HUES6 (cell line): ENCODE results near the gene ALDH1B1.

Source experiments
- H3K27ac ChIP-seq: 2 replicates; pipeline ENCODE4 v1.7.0; 2013; ENCODE audit warnings: low read depth, mild to moderate bottlenecking, low read length, inconsistent platforms
- H3K27me3 ChIP-seq: 2 replicates; pipeline ENCODE4 v1.6.1; 2013; ENCODE audit warnings: low read length; ENCODE audit not compliant: control insufficient read depth, insufficient read depth
- H3K36me3 ChIP-seq: 2 replicates; pipeline ENCODE4 v1.6.1; 2013; ENCODE audit warnings: low read length; ENCODE audit not compliant: control insufficient read depth, insufficient read depth
- H3K4me1 ChIP-seq: 2 replicates; pipeline ENCODE4 v1.6.1; 2013; ENCODE audit warnings: low read length; ENCODE audit not compliant: control insufficient read depth, insufficient read depth
- H3K4me3 ChIP-seq: 2 replicates; pipeline ENCODE4 v1.5.1; 2013; ENCODE audit warnings: low read depth, low read length
- H3K9ac ChIP-seq: one replicate; pipeline ENCODE4 v1.6.1; 2013; ENCODE audit warnings: mild to moderate bottlenecking, low read length
- H3K9me3 ChIP-seq: 2 replicates; pipeline ENCODE4 v1.6.1; 2013; ENCODE audit warnings: low read depth, low read length; ENCODE audit not compliant: control insufficient read depth, insufficient read depth

Gene ALDH1B1

DNA sequence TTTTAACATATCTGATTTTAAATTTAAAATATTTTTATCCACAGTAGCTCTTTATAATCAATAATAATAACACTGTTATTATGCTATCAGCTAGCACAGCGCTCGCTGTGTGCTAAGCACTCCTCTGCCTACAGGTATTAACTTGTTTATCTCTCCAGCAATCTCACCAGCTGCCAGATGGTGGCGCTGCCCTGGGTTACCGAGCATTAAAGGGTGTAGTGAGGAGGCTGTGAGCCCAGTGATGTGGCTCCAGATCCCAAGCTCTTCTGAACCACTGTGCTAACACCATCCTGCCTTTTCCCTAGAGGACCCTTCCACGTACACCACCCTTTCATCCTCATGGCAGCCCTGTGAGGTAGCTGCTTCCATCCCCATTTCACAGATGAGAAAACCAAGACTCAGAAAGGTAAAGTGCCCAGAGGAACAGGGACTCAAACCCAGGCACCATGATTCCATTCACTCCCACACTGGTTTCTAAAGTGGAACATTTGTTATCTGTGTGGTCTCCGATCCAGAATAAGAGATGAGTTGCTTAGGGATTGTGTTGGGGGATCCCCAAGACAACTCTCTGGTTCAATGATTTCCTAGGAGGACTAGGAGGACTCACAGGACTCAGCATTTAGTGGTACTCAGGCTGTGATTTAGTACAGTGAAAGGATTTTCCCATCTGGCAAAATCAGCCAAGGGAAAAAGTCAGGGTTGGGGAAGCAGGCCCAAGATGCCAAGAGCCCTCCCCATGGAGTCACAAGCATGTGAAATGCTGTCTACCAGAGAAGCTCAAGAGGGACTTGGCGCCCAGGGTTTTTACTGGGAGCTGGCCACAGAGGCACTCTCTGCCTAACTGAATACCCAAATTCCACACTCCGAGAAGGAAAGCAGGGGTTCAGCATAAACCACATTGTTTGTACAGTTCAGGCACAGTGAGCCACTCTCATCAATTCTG is 24.8 kb downstream of the ALDH1B1 start:
- Histone ChIP-seq H3K36me3 (no peaks in the 10 kb centered on the region), H3K27me3 (peaks cover 4% of the 10 kb centered on the region), H3K4me3 (no peak overlapping the region), H3K9ac (no peak overlapping the region), H3K4me1 (peaks cover 21% of the 10 kb centered on the region), H3K9me3 (no peaks in the 10 kb centered on the region), H3K27ac (no peak overlapping the region)

DNA sequence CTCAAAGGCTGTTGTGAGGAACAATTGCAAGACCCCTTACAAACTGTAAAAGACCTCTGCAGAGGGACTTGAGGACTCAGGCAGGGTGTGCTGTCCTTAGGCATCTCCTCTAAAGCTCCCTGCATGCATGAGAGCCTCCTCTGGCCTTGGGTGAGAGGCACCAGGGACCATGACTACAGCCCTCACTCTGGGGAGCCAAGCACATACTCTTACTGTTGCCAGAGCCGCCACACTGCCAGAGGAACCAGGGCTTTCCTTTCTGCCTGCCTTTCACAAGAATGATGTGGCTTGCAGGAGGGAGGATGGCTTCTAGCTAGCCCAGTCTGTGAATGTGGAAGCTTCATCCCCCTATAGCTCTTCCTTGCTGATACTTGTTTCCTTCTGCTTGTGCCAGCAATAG is 25.9 kb downstream of the ALDH1B1 start:
- Histone ChIP-seq H3K4me3 (no peak overlapping the region), H3K9ac (no peak overlapping the region), H3K4me1 (peaks cover 28% of the 10 kb centered on the region), H3K36me3 (no peaks in the 10 kb centered on the region), H3K27ac (no peak overlapping the region), H3K9me3 (no peaks in the 10 kb centered on the region), H3K27me3 (peaks cover 15% of the 10 kb centered on the region)

DNA sequence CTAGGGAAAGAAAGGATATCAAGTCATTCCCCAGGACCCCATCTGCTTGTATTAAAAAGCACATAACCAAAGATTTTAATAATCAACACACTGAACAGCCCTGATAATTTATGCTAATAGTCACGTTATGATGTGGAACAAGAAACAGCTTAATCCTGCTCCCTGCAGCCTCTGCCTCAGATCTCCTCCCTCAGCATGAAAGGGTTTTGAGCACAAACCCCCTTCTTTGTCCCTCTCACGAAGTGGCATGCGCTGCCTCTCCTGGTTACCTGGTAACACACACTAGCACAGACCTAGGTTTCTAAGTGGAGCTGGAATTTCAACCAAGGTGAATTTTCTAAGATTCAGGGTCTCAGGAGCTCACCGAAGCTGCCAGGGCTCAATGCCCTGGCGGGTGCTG is 26.7 kb downstream of the ALDH1B1 start:
- Histone ChIP-seq H3K4me3 (no peak overlapping the region), H3K9me3 (no peaks in the 10 kb centered on the region), H3K36me3 (no peaks in the 10 kb centered on the region), H3K4me1 (peaks cover 33% of the 10 kb centered on the region), H3K9ac (no peak overlapping the region), H3K27me3 (peaks cover 21% of the 10 kb centered on the region), H3K27ac (no peak overlapping the region)

DNA sequence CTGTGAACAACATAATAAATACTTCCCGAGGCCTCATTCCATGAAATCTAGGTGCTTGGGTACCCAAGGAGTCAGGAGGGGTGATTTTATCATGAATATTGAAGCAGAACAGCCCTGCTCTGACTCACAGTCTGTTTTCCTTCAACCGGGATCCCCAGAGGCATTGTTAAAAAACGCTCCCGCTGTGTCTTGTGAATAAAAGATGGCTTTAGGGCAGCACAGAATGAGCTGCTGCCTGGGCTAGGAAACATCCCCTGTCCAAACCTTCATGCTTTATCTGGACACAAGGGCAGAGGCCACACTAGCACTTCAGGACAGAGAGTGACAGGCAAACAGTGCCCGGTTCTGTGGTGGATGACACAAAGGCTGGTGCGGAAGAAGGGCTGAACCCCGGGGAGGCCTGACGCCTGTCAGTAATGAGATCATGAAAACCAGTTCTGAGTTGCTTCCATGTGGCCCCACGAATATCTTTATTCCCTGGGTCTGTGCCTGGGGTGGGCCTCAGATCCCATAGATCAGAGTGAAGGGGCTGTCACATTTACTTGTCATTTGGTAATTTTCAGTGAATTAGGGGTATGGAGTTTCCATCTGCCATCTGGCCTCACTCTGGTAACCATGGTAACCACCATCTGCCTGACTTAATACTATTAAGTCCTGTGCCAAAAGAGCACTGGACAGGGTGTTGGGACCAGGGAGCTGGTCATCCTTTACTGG is 29.2 kb downstream of the ALDH1B1 start:
- no peak overlapping the region for H3K27ac ChIP-seq
- no peaks in the 10 kb centered on the region for H3K9me3 ChIP-seq
- no peak overlapping the region for H3K4me3 ChIP-seq
- H3K27me3 ChIP-seq = peaks cover 44% of the 10 kb centered on the region
- H3K4me1 ChIP-seq = peaks cover 33% of the 10 kb centered on the region
- H3K36me3 ChIP-seq = no peaks in the 10 kb centered on the region
- H3K9ac ChIP-seq = no peak overlapping the region

DNA sequence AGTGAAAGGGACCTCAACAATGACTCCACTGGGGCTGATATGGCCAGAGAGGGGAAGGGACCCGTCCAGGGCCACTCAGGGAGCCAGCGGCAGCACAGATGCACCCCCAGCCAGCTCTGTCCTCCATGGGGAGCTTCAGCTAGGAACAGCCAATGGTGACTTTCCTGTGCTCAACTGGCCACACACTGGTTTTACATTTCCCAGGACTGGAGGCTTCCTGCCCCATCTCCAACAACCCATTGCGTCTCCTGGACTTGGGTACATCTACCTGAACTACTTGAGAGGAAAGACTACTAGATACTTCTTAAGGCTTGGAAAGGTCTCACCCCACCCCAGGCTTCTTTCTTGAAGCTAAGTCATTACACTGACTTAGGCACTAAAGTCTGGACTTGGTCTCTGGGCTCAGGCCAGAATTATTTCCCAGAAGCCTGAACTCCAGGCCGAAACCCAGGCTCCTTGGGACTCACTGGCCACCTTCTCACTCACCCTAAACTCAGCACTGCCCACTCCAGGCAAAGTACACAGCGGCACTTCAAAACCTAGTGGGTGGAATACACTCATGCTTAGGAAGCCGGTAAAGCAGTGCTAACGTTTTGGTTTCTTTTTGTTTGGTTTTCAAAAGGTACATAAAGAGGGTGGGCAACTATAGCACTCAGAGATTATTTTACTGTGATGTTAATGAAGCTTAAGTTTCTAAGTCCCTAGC is 30.2 kb downstream of the ALDH1B1 start:
- Histone ChIP-seq H3K27me3 (peaks cover 54% of the 10 kb centered on the region), H3K4me3 (no peak overlapping the region), H3K36me3 (no peaks in the 10 kb centered on the region), H3K27ac (no peak overlapping the region), H3K4me1 (peaks cover 41% of the 10 kb centered on the region), H3K9ac (no peak overlapping the region), H3K9me3 (no peaks in the 10 kb centered on the region)

DNA sequence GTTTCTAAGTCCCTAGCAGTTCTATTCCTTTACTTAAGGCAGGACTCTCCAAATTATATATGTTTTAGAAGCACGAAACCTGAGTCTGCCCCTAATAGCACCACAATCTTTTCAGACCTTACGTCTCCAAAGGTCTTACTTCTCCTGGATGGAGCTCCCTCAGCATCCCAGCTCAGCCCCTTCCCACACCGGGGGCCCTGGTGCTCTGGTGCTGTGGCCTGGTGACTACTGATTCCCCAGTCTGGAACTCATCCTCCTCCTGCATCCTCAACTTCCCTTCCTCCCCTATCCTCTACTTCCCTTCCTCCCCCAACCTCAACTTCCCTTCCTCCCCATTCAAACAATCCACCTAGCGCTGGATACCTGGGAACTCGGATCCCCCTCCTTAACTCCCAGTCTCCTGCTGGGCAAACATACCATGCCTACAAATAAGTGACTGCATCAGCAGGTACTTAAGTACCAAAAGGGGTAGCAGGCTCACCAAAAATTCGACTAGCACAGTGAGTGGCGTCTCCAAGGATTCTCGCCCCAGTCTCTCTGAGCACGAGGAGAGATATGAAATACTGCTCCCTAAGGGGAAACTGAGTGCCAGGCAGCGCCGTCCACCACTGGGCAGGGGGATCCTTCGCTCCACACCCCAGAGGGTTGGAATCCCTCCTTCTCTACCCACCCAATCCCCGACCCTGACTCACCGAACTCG is 30.9 kb downstream of the ALDH1B1 start:
- Histone ChIP-seq H3K9ac (peak overlapping the region; percentile 63), H3K4me1 (peaks cover 41% of the 10 kb centered on the region), H3K36me3 (no peaks in the 10 kb centered on the region), H3K27ac (no peak overlapping the region), H3K4me3 (peak overlapping the region; percentile 53), H3K9me3 (no peaks in the 10 kb centered on the region), H3K27me3 (peaks cover 60% of the 10 kb centered on the region)

DNA sequence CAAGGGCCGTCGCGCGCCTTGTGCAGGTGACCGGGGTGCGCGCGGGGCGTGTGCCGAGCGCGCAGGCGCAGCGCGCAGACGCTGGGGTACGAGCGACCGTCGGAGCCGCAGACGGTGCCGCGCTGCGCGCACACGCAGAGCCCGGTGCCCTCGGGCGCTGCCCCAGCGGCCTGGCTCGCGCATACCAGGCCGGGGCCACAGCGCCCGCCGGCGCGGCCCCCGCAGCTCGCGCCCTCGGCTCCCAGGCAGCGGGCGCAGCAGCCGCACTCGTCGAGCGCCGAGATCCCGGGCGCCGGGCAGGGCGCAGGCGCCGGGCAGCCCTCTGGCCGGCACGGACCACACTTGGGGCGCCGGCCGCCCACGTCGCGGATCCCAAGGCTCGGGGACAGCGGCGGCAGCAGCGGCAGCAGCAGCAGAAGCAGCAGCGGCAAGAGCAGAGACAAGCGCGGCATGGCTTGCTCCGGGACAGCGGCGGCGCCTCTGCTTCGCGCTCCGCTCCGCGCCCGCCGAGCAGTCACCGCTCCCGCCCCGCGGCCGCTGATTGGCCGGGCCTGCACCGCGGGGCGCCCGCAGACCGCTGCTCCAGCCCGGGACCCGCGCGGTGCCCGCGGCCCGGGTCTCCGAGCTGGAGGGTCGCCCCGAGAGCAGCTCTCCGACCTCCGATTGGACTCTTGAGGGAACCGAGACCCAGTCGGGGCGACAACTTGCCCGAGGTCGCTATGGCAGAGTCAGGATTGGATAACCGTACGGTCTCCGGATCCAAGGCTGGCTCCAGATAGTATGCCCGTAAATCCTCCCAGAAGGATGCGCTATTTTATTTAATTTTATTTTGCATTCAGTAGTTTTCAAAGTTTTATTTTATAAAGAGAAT is 31.7 kb downstream of the ALDH1B1 start, which contains the start of gene IGFBPL1:
Gene IGFBPL1, minus strand, starts transcription at position 482 of the 871 bp plus-strand sequence. Its CDS starts 30 bp downstream, at position 452.
- Histone ChIP-seq H3K9ac (peak within 1 kb of the TSS; percentile 63), H3K27me3 (peaks cover 60% of the 10 kb centered on the region), H3K4me3 (peak within 1 kb of the TSS; percentile 53), H3K36me3 (no peaks in the 10 kb centered on the region), H3K9me3 (no peaks in the 10 kb centered on the region), H3K27ac (no peak within 1 kb of the TSS), H3K4me1 (peaks cover 34% of the 10 kb centered on the region)

DNA sequence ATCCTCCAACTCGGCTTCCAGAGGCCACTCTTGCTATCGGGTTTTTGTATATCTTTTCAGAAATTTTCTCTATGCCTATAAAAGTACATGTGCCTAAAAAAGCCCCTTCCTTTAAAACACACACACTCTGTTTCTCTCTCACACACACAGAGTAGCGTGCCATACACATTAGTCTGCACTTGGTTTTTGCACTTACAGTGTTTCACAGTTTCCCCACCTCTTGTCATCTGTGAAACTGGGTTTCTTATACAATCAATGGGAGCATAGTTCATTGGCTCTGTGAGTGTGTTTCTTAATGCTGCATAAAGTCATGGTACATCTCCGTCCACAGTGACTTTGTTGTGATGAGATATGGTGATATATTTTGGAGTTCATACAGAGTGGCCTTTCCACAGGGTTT is 32.4 kb downstream of the ALDH1B1 start:
- Histone ChIP-seq H3K9ac (no peak overlapping the region), H3K9me3 (no peaks in the 10 kb centered on the region), H3K4me3 (peak overlapping the region; percentile 53; the same call in 1 of the 2 replicates), H3K36me3 (no peaks in the 10 kb centered on the region), H3K4me1 (peaks cover 32% of the 10 kb centered on the region), H3K27me3 (peaks cover 60% of the 10 kb centered on the region), H3K27ac (no peak overlapping the region)

DNA sequence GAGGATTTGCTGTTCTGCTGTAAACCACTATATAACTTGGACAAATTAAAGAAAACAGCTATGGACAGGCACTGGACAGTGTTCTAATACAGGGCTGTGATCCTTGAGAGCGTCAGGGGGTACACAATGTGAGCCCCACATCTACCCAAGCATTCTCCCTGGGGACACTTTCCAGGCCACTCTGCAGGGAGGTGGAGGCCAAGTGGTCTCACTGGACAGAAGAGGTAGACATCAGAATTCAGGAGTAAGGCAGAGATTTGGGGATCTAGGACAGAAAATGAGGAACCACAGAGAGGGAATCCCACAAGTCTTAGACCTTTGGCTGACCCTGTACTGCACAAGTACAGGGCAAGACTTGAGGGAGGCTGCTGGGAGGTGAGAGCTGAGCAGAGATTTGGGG is 35.6 kb downstream of the ALDH1B1 start:
- Histone ChIP-seq H3K9ac (no peak overlapping the region), H3K27ac (no peak overlapping the region), H3K4me1 (peaks cover 16% of the 10 kb centered on the region), H3K9me3 (no peaks in the 10 kb centered on the region), H3K27me3 (peaks cover 48% of the 10 kb centered on the region), H3K36me3 (no peaks in the 10 kb centered on the region), H3K4me3 (no peak overlapping the region)

DNA sequence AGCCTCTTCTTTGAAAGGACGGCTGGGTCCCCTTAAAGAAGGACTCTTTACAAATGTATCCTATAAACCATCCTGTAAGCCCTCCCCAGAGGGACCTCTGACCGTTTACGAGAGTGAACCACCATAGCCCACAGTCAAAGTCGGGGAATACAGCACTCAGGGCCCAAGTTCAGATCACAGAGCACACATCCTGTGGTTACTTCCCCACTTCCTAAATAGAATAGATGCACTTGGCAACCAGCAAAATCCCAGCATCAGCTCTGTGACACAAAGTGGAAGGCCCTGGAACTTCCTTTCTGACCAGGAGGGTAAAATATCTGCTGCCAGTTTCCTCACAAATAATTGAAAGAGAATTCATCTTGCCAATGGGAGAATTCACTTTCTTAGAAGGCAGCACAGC is 38.6 kb downstream of the ALDH1B1 start:
- Histone ChIP-seq H3K9ac (no peak overlapping the region), H3K27me3 (peaks cover 21% of the 10 kb centered on the region; the same call in 1 of the 2 replicates), H3K36me3 (no peaks in the 10 kb centered on the region), H3K4me1 (peaks cover 8% of the 10 kb centered on the region; the same call in 1 of the 2 replicates), H3K9me3 (no peaks in the 10 kb centered on the region), H3K4me3 (no peak overlapping the region), H3K27ac (no peak overlapping the region)
